Naive thymus-derived CD4-positive, alpha-beta T cell (primary cell): ENCODE data around the gene PRKACB. TPM values are rescaled to one million over a fixed set of nuclear protein-coding genes. Genes with fewer than 3 reads are reported as not detected.

Experiments used
- ATAC-seq: fragments of 150-1000 bp; cut with Tn5 transposase; 2 replicates; pipeline ENCODE4 v1.10.0; 2021; ENCODE audit warnings: mild to moderate bottlenecking, moderate library complexity
- CTCF ChIA-PET: fragments of 350-600 bp; sonication (Branson Sonifier 250); formaldehyde crosslinking; loops from one replicate; lab custom pipeline; 2021; ENCODE audit warnings: antibody characterized with exemption; lab: Charles Lee
- POLR2A ChIA-PET: fragments of 350-600 bp; sonication (Branson Sonifier 250); formaldehyde crosslinking; loops from one replicate; lab custom pipeline; 2021; ENCODE audit warnings: antibody characterized with exemption, inconsistent platforms; lab: Charles Lee
- DNase-seq, 9 donors: peaks; one replicate each; pipeline versions ENCODE4 v3.0.0 to v3.0.0-alpha.2; 2020 to 2022; ENCODE audit warnings: mixed read lengths in 1 of 9
- H3K27ac ChIP-seq: one replicate; pipeline ENCODE4 v1.7.0; 2013; ENCODE audit warnings: mild to moderate bottlenecking, low read depth, low read length, moderate library complexity
- H3K27me3 ChIP-seq, 2 donors: one replicate each; pipeline ENCODE4 v1.7.0; 2013; ENCODE audit warnings: low read length in 2 of 2, mild to moderate bottlenecking in 2 of 2, moderate library complexity in 2 of 2; ENCODE audit not compliant: control insufficient read depth in 2 of 2, insufficient read depth in 2 of 2
- H3K36me3 ChIP-seq, 3 experiments: 1 replicate in 2 of 3; 2 replicates in 1 of 3; pipeline ENCODE4 v1.7.0; 2013; ENCODE audit warnings: low read length in 3 of 3, mild to moderate bottlenecking in 3 of 3, moderate library complexity in 1 of 3; ENCODE audit not compliant: insufficient read depth in 3 of 3, control insufficient read depth in 2 of 3
- H3K4me1 ChIP-seq, 2 donors: one replicate each; pipeline ENCODE4 v1.7.0; 2013; ENCODE audit warnings: low read length in 2 of 2, mild to moderate bottlenecking in 2 of 2, moderate library complexity in 1 of 2; ENCODE audit not compliant: control insufficient read depth in 2 of 2, insufficient read depth in 2 of 2
- H3K4me3 ChIP-seq: 2 replicates; pipeline ENCODE4 v1.7.0; 2013; ENCODE audit warnings: mild to moderate bottlenecking, low read length
- H3K9me3 ChIP-seq, 3 experiments: 1 replicate in 2 of 3; 2 replicates in 1 of 3; pipeline ENCODE4 v1.7.0; 2013; ENCODE audit warnings: low read length in 3 of 3; ENCODE audit not compliant: control insufficient read depth in 2 of 3
- H3K27ac Mint-ChIP-seq, 9 donors: one replicate each; pipeline ENCODE4 v1.8.0; 2020 to 2022; ENCODE audit warnings: mixed read lengths in 9 of 9, mild to moderate bottlenecking in 8 of 9, moderate library complexity in 5 of 9, inconsistent platforms in 2 of 9
- H3K27me3 Mint-ChIP-seq, 5 donors: one replicate each; pipeline ENCODE4 v1.8.0; 2021 to 2022; ENCODE audit warnings: mixed read lengths in 5 of 5, mild to moderate bottlenecking in 1 of 5
- H3K36me3 Mint-ChIP-seq, 5 donors: one replicate each; pipeline ENCODE4 v1.8.0; 2020 to 2022; ENCODE audit warnings: mixed read lengths in 5 of 5, mild to moderate bottlenecking in 3 of 5, inconsistent platforms in 1 of 5
- H3K4me1 Mint-ChIP-seq, 7 donors: one replicate each; pipeline ENCODE4 v1.8.0; 2020 to 2022; ENCODE audit warnings: mixed read lengths in 7 of 7, mild to moderate bottlenecking in 3 of 7, inconsistent platforms in 1 of 7
- H3K4me3 Mint-ChIP-seq, 10 donors: one replicate each; pipeline ENCODE4 v1.8.0; 2020 to 2022; ENCODE audit warnings: mild to moderate bottlenecking in 10 of 10, mixed read lengths in 10 of 10, moderate library complexity in 6 of 10, inconsistent platforms in 2 of 10
- H3K9me3 Mint-ChIP-seq, 11 donors: one replicate each; pipeline ENCODE4 v1.8.0; 2020 to 2022; ENCODE audit warnings: mixed read lengths in 11 of 11, mild to moderate bottlenecking in 4 of 11, inconsistent platforms in 1 of 11, moderate library complexity in 1 of 11
- intact Hi-C, 2 donors: fragments of 100-400 bp; cut with micrococcal nuclease; formaldehyde crosslinking; loops; one replicate each; pipeline ENCODE4 v1.15.1; 2023
- polyA plus RNA-seq, 2 donors: library from polyadenylated mRNA; unstranded; fragments of 300-500 nt; fragmentation: Illumina TruSeq; gene quantifications; one replicate each; pipeline ENCODE4 v1.2.3, GENCODE V29; 2021
- total RNA-seq, 6 experiments: library from RNA in 5 of 6; stranded (reverse) in 5 of 6; gene quantifications; 1 replicate in 5 of 6; 2 replicates in 1 of 6; pipeline ENCODE4 v1.2.3 and lab custom pipeline; 2021 to 2026

The PRKACB gene
- total and polyA plus RNA-seq, 7 experiments from 2014 or later = 71.1 to 176 (median 95.0) TPM

GRCh38 chr1:84236256-84236655 lies 92.2 kb downstream of the PRKACB start:
- peaks cover 17 to 76% (median 61%) of the 10 kb centered on the region in 5 donors for H3K36me3 Mint-ChIP-seq
- intact Hi-C loops = no loop called here
- Histone ChIP-seq H3K9me3 (no peaks in the 10 kb centered on the region), H3K4me3 (no peak overlapping the region), H3K27ac (no peak overlapping the region), H3K4me1 (no peaks in the 10 kb centered on the region), H3K27me3 (no peaks in the 10 kb centered on the region), H3K36me3 (peaks cover 5 to 34% (median 8%) of the 10 kb centered on the region in 3 experiments)
- ATAC-seq = no peak
- H3K4me3 Mint-ChIP-seq = no peak overlapping the region
- no peaks in the 10 kb centered on the region for H3K27me3 Mint-ChIP-seq
- no peak for DNase-seq
- peaks cover 0 to 10% (median 5%) of the 10 kb centered on the region in 7 donors for H3K4me1 Mint-ChIP-seq
- no peak overlapping the region for H3K27ac Mint-ChIP-seq
- H3K9me3 Mint-ChIP-seq = peaks cover 4 to 45% (median 12%) of the 10 kb centered on the region in 11 donors
- CTCF ChIA-PET = interaction anchor here (0.6 kb wide), 1 partner anchor 102 kb away, joined by 3 read pairs; no protein-coding TSS in a partner anchor
- POLR2A ChIA-PET = interaction anchor here (1.9 kb wide), 1 partner anchor 16 kb away, joined by 5 read pairs; no protein-coding TSS in a partner anchor

- no peak for ATAC-seq
- peaks cover 0 to 10% (median 0%) of the 10 kb centered on the region in 7 donors for H3K4me1 Mint-ChIP-seq
- Histone ChIP-seq H3K27me3 (no peaks in the 10 kb centered on the region), H3K4me1 (no peaks in the 10 kb centered on the region), H3K9me3 (peaks cover 0 to 4% (median 0%) of the 10 kb centered on the region in 3 experiments), H3K27ac (no peak overlapping the region), H3K4me3 (no peak overlapping the region), H3K36me3 (peaks cover 5 to 11% (median 8%) of the 10 kb centered on the region in 3 experiments)
- H3K27me3 Mint-ChIP-seq = no peaks in the 10 kb centered on the region
- POLR2A ChIA-PET = no interaction called here
- intact Hi-C loops = no loop called here
- peaks cover 2 to 72% (median 17%) of the 10 kb centered on the region in 11 donors for H3K9me3 Mint-ChIP-seq
- CTCF ChIA-PET = no interaction called here
- peak overlapping the region in 1 of 9 donors; percentile 17 for H3K27ac Mint-ChIP-seq
- H3K4me3 Mint-ChIP-seq = peak overlapping the region in 1 of 10 donors; percentile 14
- H3K36me3 Mint-ChIP-seq = peaks cover 7 to 62% (median 48%) of the 10 kb centered on the region in 5 donors
- no peak for DNase-seq
Measured at GRCh38 chr1:84242641-84243040, 98.6 kb downstream of the PRKACB start.

- no peak overlapping the region for H3K27ac Mint-ChIP-seq
- Histone ChIP-seq H3K9me3 (peaks cover 0 to 4% (median 0%) of the 10 kb centered on the region in 3 experiments), H3K27me3 (no peaks in the 10 kb centered on the region), H3K4me1 (no peaks in the 10 kb centered on the region), H3K4me3 (no peak overlapping the region), H3K27ac (no peak overlapping the region), H3K36me3 (no peaks in the 10 kb centered on the region)
- DNase-seq (no peak), ATAC-seq (no peak)
- ChIA-PET POLR2A (no interaction called here), CTCF (no interaction called here)
- H3K4me1 Mint-ChIP-seq = peaks cover 0 to 8% (median 0%) of the 10 kb centered on the region in 7 donors
- intact Hi-C loops = no loop called here
- H3K9me3 Mint-ChIP-seq = peaks cover 0 to 74% (median 20%) of the 10 kb centered on the region in 11 donors
- H3K4me3 Mint-ChIP-seq = no peak overlapping the region
- peaks cover 0 to 3% (median 0%) of the 10 kb centered on the region in 5 donors for H3K27me3 Mint-ChIP-seq
- peaks cover 0 to 38% (median 23%) of the 10 kb centered on the region in 5 donors for H3K36me3 Mint-ChIP-seq
Measured at GRCh38 chr1:84245563-84245962, 101.5 kb downstream of the PRKACB start.

GRCh38 chr1:84246213-84246612 lies 102.1 kb downstream of the PRKACB start:
- POLR2A ChIA-PET = interaction anchor here (0.6 kb wide), 1 partner anchor 84 kb away, joined by 4 read pairs; no protein-coding TSS in a partner anchor

GRCh38 chr1:84247425-84248220 lies 103.6 kb downstream of the PRKACB start:
- H3K27ac Mint-ChIP-seq = no peak overlapping the region
- no peak overlapping the region for H3K4me3 Mint-ChIP-seq
- no peak for DNase-seq

More at GRCh38 chr1:84246213-84246612, 102.1 kb downstream of the PRKACB start:
- H3K4me1 Mint-ChIP-seq = peaks cover 0 to 8% (median 0%) of the 10 kb centered on the region in 7 donors
- no peaks in the 10 kb centered on the region for H3K4me1 ChIP-seq
- peak; percentile 32 for ATAC-seq
- H3K9me3 Mint-ChIP-seq = peaks cover 2 to 74% (median 21%) of the 10 kb centered on the region in 11 donors
- intact Hi-C loops = no loop called here
- no peaks in the 10 kb centered on the region for H3K27me3 ChIP-seq
- H3K4me3 Mint-ChIP-seq = no peak overlapping the region
- DNase-seq = no peak
- H3K27ac Mint-ChIP-seq = peak overlapping the region in 1 of 9 donors; percentile 54
- peaks cover 4 to 38% (median 16%) of the 10 kb centered on the region in 5 donors for H3K36me3 Mint-ChIP-seq
- no peak overlapping the region for H3K27ac ChIP-seq
- peaks cover 0 to 3% (median 0%) of the 10 kb centered on the region in 5 donors for H3K27me3 Mint-ChIP-seq
- no peak overlapping the region for H3K4me3 ChIP-seq
- no peaks in the 10 kb centered on the region for H3K36me3 ChIP-seq
- H3K9me3 ChIP-seq = peaks cover 0 to 4% (median 0%) of the 10 kb centered on the region in 3 experiments
- CTCF ChIA-PET = no interaction called here

GRCh38 chr1:84250668-84251067 lies 106.6 kb downstream of the PRKACB start:
- intact Hi-C loops = no loop called here
- DNase-seq (no peak), ATAC-seq (no peak)
- no peak overlapping the region for H3K27ac ChIP-seq
- H3K4me1 ChIP-seq = no peaks in the 10 kb centered on the region
- H3K9me3 ChIP-seq = no peaks in the 10 kb centered on the region
- H3K36me3 ChIP-seq = no peaks in the 10 kb centered on the region
- Mint-ChIP-seq H3K36me3 (peaks cover 0 to 21% (median 6%) of the 10 kb centered on the region in 5 donors), H3K4me3 (no peak overlapping the region), H3K9me3 (peaks cover 2 to 48% (median 14%) of the 10 kb centered on the region in 11 donors), H3K27me3 (peaks cover 0 to 3% (median 0%) of the 10 kb centered on the region in 5 donors), H3K27ac (no peak overlapping the region), H3K4me1 (peaks cover 0 to 8% (median 0%) of the 10 kb centered on the region in 7 donors)
- no peaks in the 10 kb centered on the region for H3K27me3 ChIP-seq
- H3K4me3 ChIP-seq = no peak overlapping the region
- ChIA-PET POLR2A (no interaction called here), CTCF (interaction anchor here (0.6 kb wide), 1 partner anchor 76 kb away, joined by 3 read pairs; no protein-coding TSS in a partner anchor)

More at GRCh38 chr1:84247425-84248220, 103.6 kb downstream of the PRKACB start:
- Mint-ChIP-seq H3K4me1 (peaks cover 0 to 8% (median 0%) of the 10 kb centered on the region in 7 donors), H3K27me3 (peaks cover 0 to 3% (median 0%) of the 10 kb centered on the region in 5 donors), H3K9me3 (peaks cover 2 to 66% (median 15%) of the 10 kb centered on the region in 11 donors), H3K36me3 (peaks cover 0 to 33% (median 10%) of the 10 kb centered on the region in 5 donors)
- Histone ChIP-seq H3K36me3 (no peaks in the 10 kb centered on the region), H3K27me3 (no peaks in the 10 kb centered on the region), H3K9me3 (peaks cover 0 to 4% (median 0%) of the 10 kb centered on the region in 3 experiments), H3K27ac (no peak overlapping the region), H3K4me1 (no peaks in the 10 kb centered on the region), H3K4me3 (no peak overlapping the region)
- ChIA-PET POLR2A (no interaction called here), CTCF (no interaction called here)
- intact Hi-C loops = no loop called here
- ATAC-seq = peak; percentile 84
